Vagina (tissue), 2 donors: ENCODE data around the gene TMEM89. TPM values are rescaled to one million over a fixed set of nuclear protein-coding genes. Genes with fewer than 3 reads are reported as not detected.

Experiments used
- DNase-seq, 2 donors: peaks; one replicate each; pipeline ENCODE4 v3.0.0-alpha.2; 2017; ENCODE audit errors: extremely low spot score in 2 of 2
- H3K27ac ChIP-seq: fragments of 200-600 bp; sonication (generic); one replicate; pipeline ENCODE4 v1.5.1; 2019
- H3K27me3 ChIP-seq: fragments of 200-600 bp; sonication (generic); one replicate; pipeline ENCODE4 v1.5.1; 2019
- H3K36me3 ChIP-seq, 2 donors: fragments of 200-600 bp; sonication (generic); one replicate each; pipeline ENCODE4 v1.5.1; 2017 to 2019
- H3K4me1 ChIP-seq: fragments of 200-600 bp; sonication (generic); one replicate; pipeline ENCODE4 v1.5.1; 2019
- H3K4me3 ChIP-seq, 2 donors: fragments of 200-600 bp; sonication (generic); 1 replicate in 1 of 2; 2 replicates in 1 of 2; pipeline ENCODE4 v1.5.1; 2016 to 2019
- H3K9me3 ChIP-seq: fragments of 200-600 bp; sonication (generic); one replicate; pipeline ENCODE4 v1.5.1; 2019
- CTCF ChIP-seq, 3 experiments: fragments of 450-650 bp in 2 of 3; fragments of 200-600 bp in 1 of 3; sonication (generic) in 1 of 3; IDR thresholded peaks; one replicate each; pipeline ENCODE4 v1.5.1; 2017 to 2019; ENCODE audit warnings: antibody characterized with exemption in 3 of 3, mild to moderate bottlenecking in 2 of 3, moderate library complexity in 2 of 3
- POLR2A ChIP-seq, 2 donors: fragments of 450-650 bp; IDR thresholded peaks; one replicate each; pipeline ENCODE4 v1.6.1; 2017; ENCODE audit warnings: antibody characterized with exemption in 2 of 2, mild to moderate bottlenecking in 2 of 2, moderate library complexity in 2 of 2
- POLR2AphosphoS5 ChIP-seq, 2 donors: sonication (generic); formaldehyde crosslinking; IDR thresholded peaks; one replicate each; pipeline ENCODE4 v1.9.0; 2017; ENCODE audit warnings: antibody characterized with exemption in 2 of 2, mild to moderate bottlenecking in 2 of 2, low read depth in 1 of 2; ENCODE audit not compliant: insufficient read depth in 1 of 2
- intact Hi-C: fragments of 100-400 bp; cut with DNase I; formaldehyde crosslinking; loops from one replicate; pipeline ENCODE4 v1.15.1; 2023
- total RNA-seq: library from RNA; depleted of rRNA; stranded (reverse); fragments of >200 nt; gene quantifications from one replicate; pipeline ENCODE4 v1.2.3, GENCODE V29; 2016

The TMEM89 gene
- total RNA-seq, 1 donor from 2014 or later, result not detected

- Histone ChIP-seq H3K4me1 (peaks cover 16% of the 10 kb centered on the region), H3K9me3 (no peaks in the 10 kb centered on the region), H3K27me3 (peaks cover 4% of the 10 kb centered on the region)
Observed at GRCh38 chr3:48662753-48663488, 41.4 kb upstream of the TMEM89 start, which contains the start of gene CELSR3. Gene CELSR3, minus strand, starts transcription at chr3:48662886. Its CDS starts 252 bp downstream, at chr3:48662634.

GRCh38 chr3:48662145-48662752 is 40.7 kb upstream of the TMEM89 start:
- H3K27me3 ChIP-seq, result peaks cover 4% of the 10 kb centered on the region
- H3K4me1 ChIP-seq, result peaks cover 16% of the 10 kb centered on the region
- no peaks in the 10 kb centered on the region for H3K9me3 ChIP-seq
- H3K4me3 ChIP-seq, result peak overlapping the region; percentile 47 to 56
- TF ChIP-seq CTCF (IDR thresholded peaks at IDR 0.05), result no peak
- TF ChIP-seq POLR2AphosphoS5 (IDR thresholded peaks at IDR 0.05; ENCODE audit: insufficient read depth in 1 of 2, low read depth in 1 of 2), result no peak
- no peak for TF ChIP-seq POLR2A (IDR thresholded peaks at IDR 0.05)
- intact Hi-C loops, result no loop called here
- no peaks in the 10 kb centered on the region for H3K36me3 ChIP-seq
- H3K27ac ChIP-seq, result no peak overlapping the region
- DNase-seq, result no peak

More at GRCh38 chr3:48662753-48663488, 41.4 kb upstream of the TMEM89 start, which contains the start of gene CELSR3:
- peak within 1 kb of the TSS; percentile 18 for H3K27ac ChIP-seq
- no peaks in the 10 kb centered on the region for H3K36me3 ChIP-seq
- no peak for TF ChIP-seq CTCF (IDR thresholded peaks at IDR 0.05)
- no peak for TF ChIP-seq POLR2A (IDR thresholded peaks at IDR 0.05)
- no peak for TF ChIP-seq POLR2AphosphoS5 (IDR thresholded peaks at IDR 0.05; ENCODE audit: insufficient read depth in 1 of 2, low read depth in 1 of 2)
- peak within 1 kb of the TSS; percentile 47 to 56 for H3K4me3 ChIP-seq
- no peak for DNase-seq
- intact Hi-C loops, result no loop called here

GRCh38 chr3:48661501-48662144 is 40.1 kb upstream of the TMEM89 start:
- H3K4me3 ChIP-seq, result peak overlapping the region; percentile 2 to 26
- H3K27me3 ChIP-seq, result peaks cover 4% of the 10 kb centered on the region
- H3K9me3 ChIP-seq, result no peaks in the 10 kb centered on the region
- H3K36me3 ChIP-seq, result no peaks in the 10 kb centered on the region
- no peak for TF ChIP-seq POLR2A (IDR thresholded peaks at IDR 0.05)
- peak; percentile 49 to 54 for TF ChIP-seq POLR2AphosphoS5 (IDR thresholded peaks at IDR 0.05; ENCODE audit: insufficient read depth in 1 of 2, low read depth in 1 of 2)
- TF ChIP-seq CTCF (IDR thresholded peaks at IDR 0.05), result no peak
- no peak overlapping the region for H3K27ac ChIP-seq
- peaks cover 21% of the 10 kb centered on the region for H3K4me1 ChIP-seq
- DNase-seq, result no peak
- intact Hi-C loops, result no loop called here

- no peak overlapping the region for H3K27ac ChIP-seq
- peaks cover 28% of the 10 kb centered on the region for H3K4me1 ChIP-seq
- H3K9me3 ChIP-seq, result no peaks in the 10 kb centered on the region
- no peaks in the 10 kb centered on the region for H3K36me3 ChIP-seq
- H3K27me3 ChIP-seq, result peaks cover 4% of the 10 kb centered on the region
- intact Hi-C loops, result no loop called here
- H3K4me3 ChIP-seq, result peak overlapping the region; percentile 2 to 26
- TF ChIP-seq POLR2A (IDR thresholded peaks at IDR 0.05) (no peak), CTCF (IDR thresholded peaks at IDR 0.05) (no peak), POLR2AphosphoS5 (IDR thresholded peaks at IDR 0.05; ENCODE audit: insufficient read depth in 1 of 2, low read depth in 1 of 2) (no peak)
- no peak for DNase-seq
Observed at GRCh38 chr3:48660800-48661400, 39.3 kb upstream of the TMEM89 start.
